ENCODE measurements around the gene TSPAN11.

DNA sequence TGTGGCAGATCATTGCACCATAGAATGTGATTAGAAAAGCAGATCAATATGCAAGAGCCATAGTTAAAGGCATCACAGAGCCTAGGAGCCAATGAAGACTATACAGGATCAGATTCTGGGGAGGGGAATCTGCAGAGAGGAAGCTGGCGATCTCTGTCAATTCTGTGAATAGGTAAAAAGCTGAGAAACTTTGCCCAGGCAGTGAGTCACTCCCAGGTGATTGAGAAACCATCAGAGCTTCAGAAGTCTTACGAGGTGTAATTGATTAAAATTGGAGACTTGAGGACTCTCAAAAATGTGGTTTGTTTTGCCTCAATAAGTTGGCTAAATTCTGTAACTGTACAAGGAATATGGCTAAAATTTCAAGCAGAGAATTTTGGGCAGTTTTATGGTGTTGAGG is 41.7 kb upstream of the TSPAN11 start:
- TF ChIP-seq, protein P1, sequence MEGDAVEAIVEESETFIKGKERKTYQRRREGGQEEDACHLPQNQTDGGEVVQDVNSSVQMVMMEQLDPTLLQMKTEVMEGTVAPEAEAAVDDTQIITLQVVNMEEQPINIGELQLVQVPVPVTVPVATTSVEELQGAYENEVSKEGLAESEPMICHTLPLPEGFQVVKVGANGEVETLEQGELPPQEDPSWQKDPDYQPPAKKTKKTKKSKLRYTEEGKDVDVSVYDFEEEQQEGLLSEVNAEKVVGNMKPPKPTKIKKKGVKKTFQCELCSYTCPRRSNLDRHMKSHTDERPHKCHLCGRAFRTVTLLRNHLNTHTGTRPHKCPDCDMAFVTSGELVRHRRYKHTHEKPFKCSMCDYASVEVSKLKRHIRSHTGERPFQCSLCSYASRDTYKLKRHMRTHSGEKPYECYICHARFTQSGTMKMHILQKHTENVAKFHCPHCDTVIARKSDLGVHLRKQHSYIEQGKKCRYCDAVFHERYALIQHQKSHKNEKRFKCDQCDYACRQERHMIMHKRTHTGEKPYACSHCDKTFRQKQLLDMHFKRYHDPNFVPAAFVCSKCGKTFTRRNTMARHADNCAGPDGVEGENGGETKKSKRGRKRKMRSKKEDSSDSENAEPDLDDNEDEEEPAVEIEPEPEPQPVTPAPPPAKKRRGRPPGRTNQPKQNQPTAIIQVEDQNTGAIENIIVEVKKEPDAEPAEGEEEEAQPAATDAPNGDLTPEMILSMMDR (IDR thresholded peaks at IDR 0.05): no peak
- TF ChIP-seq EZH2 (IDR thresholded peaks at IDR 0.05; ENCODE audit: borderline replicate concordance, insufficient read depth, low read depth, low read length, poor library complexity, severe bottlenecking): no peak
